SH-SY5Y (cell line): ENCODE measurements around the gene ICAM2.

Experiments used
- GATA2 ChIP-seq: IDR thresholded peaks from 2 replicates; pipeline ENCODE4 v1.6.1; 2011; ENCODE audit warnings: mild to moderate bottlenecking, low read depth, low read length
- GATA3 ChIP-seq: IDR thresholded peaks from 2 replicates; pipeline ENCODE4 v1.6.1; 2011; ENCODE audit warnings: low read depth, mild to moderate bottlenecking, low read length, moderate library complexity

GRCh38 chr17:64051153-64051552 lies 30.7 kb upstream of the ICAM2 start:
- no peak for TF ChIP-seq GATA3
- no peak for TF ChIP-seq GATA2
